Measurements from ENCODE around the gene RGSL1.
"Not testable (repeated sequence)": the region's sequence is repeated elsewhere in the genome, so short reads cannot be mapped to it uniquely, and the experiment has no call there.

RGSL1 gene

DNA sequence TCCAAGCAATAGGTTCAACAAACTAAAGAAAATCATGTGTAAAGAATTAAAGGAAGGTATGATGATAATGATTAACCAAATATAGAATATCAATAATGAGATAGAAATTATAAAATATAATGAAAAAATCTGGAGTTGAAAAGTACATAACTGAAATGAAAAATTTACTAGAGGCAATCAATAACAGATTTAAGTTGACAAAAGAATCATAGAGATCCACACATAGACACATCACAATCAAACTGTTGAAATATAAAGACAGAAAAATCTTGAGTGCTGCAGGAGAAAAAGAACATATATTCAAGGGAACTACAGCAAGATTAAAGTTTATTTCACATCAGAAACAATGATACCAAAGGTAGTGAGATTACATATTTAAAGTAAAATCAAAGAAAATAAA, 75.4 kb downstream of the RGSL1 start:
- no peaks in the 10 kb centered on the region for H3K79me2 ChIP-seq (ENCODE audit: control insufficient read depth, low read length)
- no peaks in the 10 kb centered on the region for H3F3A ChIP-seq (ENCODE audit: control insufficient read depth, insufficient read depth)
- TF ChIP-seq, protein P1, sequence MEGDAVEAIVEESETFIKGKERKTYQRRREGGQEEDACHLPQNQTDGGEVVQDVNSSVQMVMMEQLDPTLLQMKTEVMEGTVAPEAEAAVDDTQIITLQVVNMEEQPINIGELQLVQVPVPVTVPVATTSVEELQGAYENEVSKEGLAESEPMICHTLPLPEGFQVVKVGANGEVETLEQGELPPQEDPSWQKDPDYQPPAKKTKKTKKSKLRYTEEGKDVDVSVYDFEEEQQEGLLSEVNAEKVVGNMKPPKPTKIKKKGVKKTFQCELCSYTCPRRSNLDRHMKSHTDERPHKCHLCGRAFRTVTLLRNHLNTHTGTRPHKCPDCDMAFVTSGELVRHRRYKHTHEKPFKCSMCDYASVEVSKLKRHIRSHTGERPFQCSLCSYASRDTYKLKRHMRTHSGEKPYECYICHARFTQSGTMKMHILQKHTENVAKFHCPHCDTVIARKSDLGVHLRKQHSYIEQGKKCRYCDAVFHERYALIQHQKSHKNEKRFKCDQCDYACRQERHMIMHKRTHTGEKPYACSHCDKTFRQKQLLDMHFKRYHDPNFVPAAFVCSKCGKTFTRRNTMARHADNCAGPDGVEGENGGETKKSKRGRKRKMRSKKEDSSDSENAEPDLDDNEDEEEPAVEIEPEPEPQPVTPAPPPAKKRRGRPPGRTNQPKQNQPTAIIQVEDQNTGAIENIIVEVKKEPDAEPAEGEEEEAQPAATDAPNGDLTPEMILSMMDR (IDR thresholded peaks at IDR 0.05; ENCODE audit: low read depth, low read length, poor library complexity, severe bottlenecking): no peak
- TF ChIP-seq EZH2phosphoT487 (IDR thresholded peaks at IDR 0.05; ENCODE audit: borderline replicate concordance, low read length): no peak
- 0 out of 2 replicates have a peak, but pooled peaks cover 3% of the 10 kb centered on the region for H3K27me3 ChIP-seq (ENCODE audit: control insufficient read depth, low read length)
- H3K36me3 ChIP-seq (ENCODE audit: control insufficient read depth, low read length): no peaks in the 10 kb centered on the region
- H4K20me1 ChIP-seq (ENCODE audit: control insufficient read depth, insufficient read depth, low read depth, low read length): no peaks in the 10 kb centered on the region
- no peaks in the 10 kb centered on the region for H3K4me1 ChIP-seq (ENCODE audit: control insufficient read depth, low read length)
- no peak overlapping the region for H3K4me2 ChIP-seq (ENCODE audit: low read length)
- peaks cover 4% of the 10 kb centered on the region; the same call in 1 of the 2 replicates for H3K9me3 ChIP-seq (ENCODE audit: control insufficient read depth, insufficient read depth, low read length)
- H3K27ac ChIP-seq (ENCODE audit: low read depth, low read length): no peak overlapping the region
- H3K4me3 ChIP-seq (ENCODE audit: low read length): no peak overlapping the region
- H3K9me2 ChIP-seq (replicated peaks; ENCODE audit: control insufficient read depth, low read length): no peaks in the 10 kb centered on the region

DNA sequence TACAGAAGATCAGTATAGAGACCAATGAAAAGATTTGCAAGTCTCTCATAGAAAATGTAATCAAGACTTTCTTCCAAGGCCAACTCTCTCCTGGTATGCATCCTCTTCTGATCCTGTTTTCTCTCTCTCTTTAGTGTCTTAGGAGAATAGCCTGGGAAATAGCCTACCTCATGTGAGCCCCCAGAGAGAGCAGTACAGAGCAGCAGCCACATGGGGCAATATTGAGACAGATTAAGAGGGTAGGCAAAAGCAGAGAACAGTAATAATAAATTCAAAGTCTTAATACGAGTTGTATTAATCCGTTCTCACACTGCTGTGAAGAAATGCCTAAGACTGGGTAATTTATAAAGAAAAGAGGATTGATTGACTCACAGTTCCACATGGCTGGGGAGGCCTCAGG, 77.7 kb downstream of the RGSL1 start:
- peaks cover 11% of the 10 kb centered on the region for H3K27me3 ChIP-seq (ENCODE audit: control insufficient read depth, low read length)
- H3K79me2 ChIP-seq (ENCODE audit: control insufficient read depth, low read length): no peaks in the 10 kb centered on the region
- H3K9me2 ChIP-seq (replicated peaks; ENCODE audit: control insufficient read depth, low read length): no peaks in the 10 kb centered on the region
- no peak overlapping the region for H3K4me3 ChIP-seq (ENCODE audit: low read length)
- H3F3A ChIP-seq (ENCODE audit: control insufficient read depth, insufficient read depth): no peaks in the 10 kb centered on the region
- no peak overlapping the region for H3K27ac ChIP-seq (ENCODE audit: low read depth, low read length)
- H3K4me2 ChIP-seq (ENCODE audit: low read length): no peak overlapping the region
- H3K4me1 ChIP-seq (ENCODE audit: control insufficient read depth, low read length): no peaks in the 10 kb centered on the region
- H3K9me3 ChIP-seq (ENCODE audit: control insufficient read depth, insufficient read depth, low read length): peaks cover 4% of the 10 kb centered on the region; the same call in 1 of the 2 replicates
- TF ChIP-seq, protein P1 (IDR thresholded peaks at IDR 0.05; ENCODE audit: low read depth, low read length, poor library complexity, severe bottlenecking): no peak
- TF ChIP-seq EZH2phosphoT487 (IDR thresholded peaks at IDR 0.05; ENCODE audit: borderline replicate concordance, low read length): no peak
- H4K20me1 ChIP-seq (ENCODE audit: control insufficient read depth, insufficient read depth, low read depth, low read length): no peaks in the 10 kb centered on the region
- no peaks in the 10 kb centered on the region for H3K36me3 ChIP-seq (ENCODE audit: control insufficient read depth, low read length)

DNA sequence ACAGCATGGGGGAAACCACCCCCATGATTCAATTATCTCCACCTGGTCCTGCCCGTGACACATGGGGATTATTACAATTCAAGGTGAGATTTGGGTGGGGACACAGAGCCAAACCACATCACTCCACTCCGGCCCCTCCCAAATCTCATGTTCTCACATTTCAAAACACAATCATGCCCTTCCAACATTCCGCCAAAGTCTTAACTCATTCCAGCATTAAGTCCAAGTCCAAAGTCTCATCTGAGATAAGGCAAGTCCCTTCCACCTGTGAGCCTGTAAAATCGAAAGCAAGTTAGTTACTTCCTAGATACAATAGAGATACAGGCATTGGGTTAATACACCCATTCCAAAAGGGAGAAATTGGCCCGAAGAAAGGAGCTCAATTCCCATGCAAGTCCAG, 78.3 kb downstream of the RGSL1 start:
- not testable (repeated sequence) for H3K27ac ChIP-seq (ENCODE audit: low read depth, low read length); H3K9me3 ChIP-seq (ENCODE audit: control insufficient read depth, insufficient read depth, low read length); H3K79me2 ChIP-seq (ENCODE audit: control insufficient read depth, low read length)

DNA sequence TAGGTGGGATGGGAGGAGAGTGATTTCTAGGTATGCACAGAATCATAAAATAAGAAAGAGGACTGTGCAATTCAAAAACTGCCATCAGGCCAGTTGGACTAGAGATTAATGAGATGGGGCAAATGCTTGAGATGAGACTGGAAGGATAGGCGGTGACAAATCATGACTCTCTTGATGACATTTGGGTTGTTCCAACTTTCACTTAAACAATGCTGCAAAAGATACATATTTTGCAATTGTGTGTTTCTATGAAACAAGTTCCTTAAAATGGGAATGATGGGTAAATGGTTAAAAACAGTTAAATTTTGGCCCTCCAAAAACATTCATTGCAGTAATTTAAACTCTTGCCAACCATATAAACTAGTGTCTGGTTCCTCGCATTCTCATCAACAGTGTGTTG, 84.0 kb downstream of the RGSL1 start:
- Histone ChIP-seq H3F3A (ENCODE audit: control insufficient read depth, insufficient read depth) (no peaks in the 10 kb centered on the region), H4K20me1 (ENCODE audit: control insufficient read depth, insufficient read depth, low read depth, low read length) (no peaks in the 10 kb centered on the region), H3K4me1 (ENCODE audit: control insufficient read depth, low read length) (no peaks in the 10 kb centered on the region), H3K4me2 (ENCODE audit: low read length) (no peak overlapping the region), H3K79me2 (ENCODE audit: control insufficient read depth, low read length) (no peaks in the 10 kb centered on the region), H3K36me3 (ENCODE audit: control insufficient read depth, low read length) (no peaks in the 10 kb centered on the region), H3K27me3 (ENCODE audit: control insufficient read depth, low read length) (peaks cover 14% of the 10 kb centered on the region), H3K9me3 (ENCODE audit: control insufficient read depth, insufficient read depth, low read length) (no peaks in the 10 kb centered on the region; the same call in 1 of the 2 replicates), H3K9me2 (replicated peaks; ENCODE audit: control insufficient read depth, low read length) (no peaks in the 10 kb centered on the region), H3K4me3 (ENCODE audit: low read length) (no peak overlapping the region), H3K27ac (ENCODE audit: low read depth, low read length) (no peak overlapping the region)
- no peak for TF ChIP-seq EZH2phosphoT487 (IDR thresholded peaks at IDR 0.05; ENCODE audit: borderline replicate concordance, low read length)
- TF ChIP-seq, protein P1 (IDR thresholded peaks at IDR 0.05; ENCODE audit: low read depth, low read length, poor library complexity, severe bottlenecking): no peak

More for the DNA sequence above, 78.3 kb downstream of the RGSL1 start:
- not testable (repeated sequence) for H3K36me3 ChIP-seq (ENCODE audit: control insufficient read depth, low read length); H3K4me1 ChIP-seq (ENCODE audit: control insufficient read depth, low read length); H3K4me2 ChIP-seq (ENCODE audit: low read length); H3K9me2 ChIP-seq (replicated peaks; ENCODE audit: control insufficient read depth, low read length); H3K4me3 ChIP-seq (ENCODE audit: low read length); H3F3A ChIP-seq (ENCODE audit: control insufficient read depth, insufficient read depth); H4K20me1 ChIP-seq (ENCODE audit: control insufficient read depth, insufficient read depth, low read depth, low read length)
- H3K27me3 ChIP-seq (ENCODE audit: control insufficient read depth, low read length): peaks cover 11% of the 10 kb centered on the region
